KOPT-K1 (cell line): ENCODE measurements around the gene PLD4.

Experiments
- H3K27ac ChIP-seq: fragments of 200-600 bp; sonication (generic); 2 replicates; pipeline ENCODE4 v1.5.1; 2016; ENCODE audit warnings: antibody characterized with exemption, mild to moderate bottlenecking, low read depth, low read length; ENCODE audit not compliant: poor library complexity, severe bottlenecking
- H3K36me3 ChIP-seq: fragments of 200-600 bp; sonication (generic); 2 replicates; pipeline ENCODE4 v1.5.1; 2017; ENCODE audit warnings: antibody characterized with exemption, mild to moderate bottlenecking, low read length, moderate library complexity; ENCODE audit not compliant: insufficient read depth
- H3K9me3 ChIP-seq: fragments of 200-600 bp; sonication (generic); 2 replicates; pipeline ENCODE4 v1.5.1; 2017; ENCODE audit warnings: antibody characterized with exemption, low read length, mild to moderate bottlenecking; ENCODE audit not compliant: insufficient read depth, poor library complexity, severe bottlenecking

Gene PLD4

GRCh38 chr14:104973135-104973384 lies 48.4 kb downstream of the PLD4 start:
- no peaks in the 10 kb centered on the region for H3K9me3 ChIP-seq
- H3K36me3 ChIP-seq, result no peaks in the 10 kb centered on the region
- H3K27ac ChIP-seq, result no peak overlapping the region

- no peak overlapping the region for H3K27ac ChIP-seq
- no peaks in the 10 kb centered on the region for H3K9me3 ChIP-seq
- no peaks in the 10 kb centered on the region for H3K36me3 ChIP-seq
Observed at GRCh38 chr14:104973385-104974145, 48.9 kb downstream of the PLD4 start.

- H3K27ac ChIP-seq, result no peak overlapping the region
- H3K36me3 ChIP-seq, result no peaks in the 10 kb centered on the region
- H3K9me3 ChIP-seq, result no peaks in the 10 kb centered on the region
Observed at GRCh38 chr14:104974146-104974541, 49.5 kb downstream of the PLD4 start.

GRCh38 chr14:104974665-104975390 lies 50.1 kb downstream of the PLD4 start:
- no peak overlapping the region for H3K27ac ChIP-seq
- H3K9me3 ChIP-seq, result no peaks in the 10 kb centered on the region
- no peaks in the 10 kb centered on the region for H3K36me3 ChIP-seq

- H3K36me3 ChIP-seq, result no peaks in the 10 kb centered on the region
- H3K9me3 ChIP-seq, result no peaks in the 10 kb centered on the region
- H3K27ac ChIP-seq, result no peak overlapping the region
Observed at GRCh38 chr14:104975481-104976197, 51.0 kb downstream of the PLD4 start.

- Histone ChIP-seq H3K36me3 (no peaks in the 10 kb centered on the region), H3K9me3 (no peaks in the 10 kb centered on the region), H3K27ac (no peak overlapping the region)
Observed at GRCh38 chr14:104976198-104977007, 51.7 kb downstream of the PLD4 start.

- H3K9me3 ChIP-seq, result no peaks in the 10 kb centered on the region
- H3K27ac ChIP-seq, result no peak overlapping the region
- no peaks in the 10 kb centered on the region for H3K36me3 ChIP-seq
Observed at GRCh38 chr14:104977008-104977680, 52.5 kb downstream of the PLD4 start.

GRCh38 chr14:104977681-104978653 lies 53.3 kb downstream of the PLD4 start, which contains the start of gene AHNAK2:
Gene AHNAK2 (minus strand): TSS chr14:104978374. CDS start chr14:104978237, 137 bp downstream.
- no peak within 1 kb of the TSS for H3K27ac ChIP-seq
- no peaks in the 10 kb centered on the region for H3K9me3 ChIP-seq

GRCh38 chr14:104978746-104979691 lies 54.3 kb downstream of the PLD4 start:
- Histone ChIP-seq H3K27ac (no peak overlapping the region), H3K9me3 (no peaks in the 10 kb centered on the region), H3K36me3 (no peaks in the 10 kb centered on the region)

More at GRCh38 chr14:104977681-104978653, 53.3 kb downstream of the PLD4 start, which contains the start of gene AHNAK2:
- no peaks in the 10 kb centered on the region for H3K36me3 ChIP-seq

- Histone ChIP-seq H3K27ac (no peak overlapping the region), H3K9me3 (no peaks in the 10 kb centered on the region), H3K36me3 (no peaks in the 10 kb centered on the region)
Observed at GRCh38 chr14:104979758-104980610, 55.3 kb downstream of the PLD4 start.

GRCh38 chr14:104980611-104981531 lies 56.2 kb downstream of the PLD4 start:
- H3K27ac ChIP-seq, result no peak overlapping the region
- no peaks in the 10 kb centered on the region for H3K36me3 ChIP-seq

More at GRCh38 chr14:104980611-104981531, 56.2 kb downstream of the PLD4 start:
- no peaks in the 10 kb centered on the region for H3K9me3 ChIP-seq
